SHP77 treated with DMSO at 0.1 percent for 48 hours (cell line): ENCODE results near the gene GAPDHS.

Experiments
- DNase-seq: peaks from one replicate; lab custom pipeline; 2025; lab: John Stamatoyannopoulos, UW

Gene GAPDHS

DNA sequence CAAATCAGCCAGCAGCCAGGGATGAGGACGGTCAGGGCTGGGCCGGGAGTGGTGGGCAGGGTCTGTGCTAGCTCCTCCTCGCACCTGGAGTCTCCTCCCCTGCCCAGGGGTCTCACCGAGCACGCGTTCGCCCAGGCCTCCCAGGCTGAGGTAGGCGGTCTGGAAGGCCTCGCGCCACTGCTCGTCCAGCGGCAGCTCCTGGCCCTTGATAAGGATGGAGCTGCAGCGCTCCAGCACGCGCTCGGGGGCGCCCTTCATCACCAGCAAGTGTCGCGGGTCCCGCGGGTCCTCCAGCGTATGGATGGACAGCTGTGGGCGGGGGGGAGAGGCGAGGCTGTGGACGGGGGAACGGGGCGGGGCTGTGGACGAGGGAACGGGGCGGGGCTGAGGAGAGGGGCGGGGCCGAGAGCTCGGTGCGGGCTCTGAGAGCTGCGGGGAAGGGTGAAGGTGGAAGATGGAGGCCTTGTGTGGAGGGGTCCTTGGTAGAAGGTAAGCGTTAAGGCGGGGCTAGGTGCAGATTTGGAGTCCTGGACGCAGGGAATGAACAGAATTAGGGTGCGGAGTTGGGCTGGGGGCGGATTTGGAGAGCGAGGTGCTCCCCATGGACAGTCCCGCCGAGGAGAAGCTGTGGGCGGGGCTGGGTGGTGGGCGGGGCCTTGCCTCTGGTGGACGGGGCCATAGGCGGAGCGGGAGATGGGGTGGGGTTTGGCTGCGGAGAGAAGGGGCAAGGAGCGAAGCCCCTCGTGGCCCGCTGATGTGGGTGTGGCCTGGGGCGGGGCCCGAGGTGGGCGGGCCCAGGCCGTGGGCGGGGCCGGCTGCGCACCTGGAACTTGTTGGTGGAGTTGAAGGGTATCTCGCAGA lies 24.5 kb downstream of the GAPDHS start:
- peak; percentile 47 for DNase-seq

DNA sequence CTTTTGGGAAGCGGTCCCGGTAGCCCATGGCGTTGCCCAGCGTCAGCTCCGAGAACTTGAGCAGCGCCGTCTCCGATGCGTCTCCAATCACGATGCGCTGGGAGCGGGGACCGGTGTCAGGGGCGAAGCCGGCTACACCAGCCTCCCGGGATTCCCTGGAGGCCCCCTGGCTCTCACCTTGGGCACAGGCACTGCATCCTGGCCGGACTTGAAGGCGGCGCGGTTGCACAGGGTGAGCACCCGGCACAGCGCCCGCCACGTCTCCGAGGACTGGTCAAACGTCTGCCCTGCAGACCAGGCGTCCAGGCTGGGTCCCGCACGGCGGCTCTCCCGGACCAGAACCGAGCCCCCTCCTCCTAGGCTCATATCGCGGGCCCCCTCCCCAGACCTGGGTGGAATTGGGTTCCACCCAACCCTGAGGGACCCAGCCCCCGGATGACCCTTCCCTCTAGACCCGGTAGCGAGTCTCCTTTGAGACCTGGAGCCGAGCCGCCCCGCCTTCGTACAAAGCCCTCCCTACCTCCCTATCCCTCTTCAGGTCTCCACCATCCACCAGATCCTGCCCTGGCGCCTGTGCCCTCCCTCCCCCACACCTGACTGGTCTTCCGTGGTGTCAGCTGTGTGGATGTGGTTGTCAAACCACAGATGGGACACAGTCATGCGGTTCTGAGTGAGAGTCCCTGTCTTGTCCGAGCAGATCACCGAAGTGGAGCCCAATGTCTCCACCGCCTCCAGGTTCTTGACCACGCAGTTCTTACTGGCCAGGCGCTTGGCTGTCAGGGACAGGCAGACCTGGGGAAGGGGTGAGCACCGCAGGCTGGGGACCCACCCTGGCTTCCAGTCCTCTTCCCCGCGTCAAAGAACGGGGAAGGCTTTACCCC lies 25.4 kb downstream of the GAPDHS start:
- no peak for DNase-seq

DNA sequence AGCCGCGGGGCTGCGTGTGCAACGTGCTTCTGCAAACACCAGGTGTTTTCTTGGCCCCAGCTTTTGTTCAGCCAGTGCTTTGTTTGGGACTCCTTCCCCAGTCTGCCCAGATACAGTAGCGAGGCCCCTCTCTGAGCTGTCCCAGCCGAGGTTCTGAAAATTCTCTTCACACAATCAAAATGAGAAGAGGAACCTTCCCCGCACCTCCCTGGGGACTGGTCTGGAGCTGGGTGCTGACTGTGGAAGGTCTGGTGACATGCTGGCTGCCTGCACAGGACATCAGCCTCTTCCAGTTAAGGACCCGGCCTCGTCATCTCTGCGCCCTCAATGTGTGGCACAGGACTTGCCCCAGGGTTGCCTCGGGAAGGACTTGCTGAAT lies 26.0 kb downstream of the GAPDHS start:
- DNase-seq, result no peak

DNA sequence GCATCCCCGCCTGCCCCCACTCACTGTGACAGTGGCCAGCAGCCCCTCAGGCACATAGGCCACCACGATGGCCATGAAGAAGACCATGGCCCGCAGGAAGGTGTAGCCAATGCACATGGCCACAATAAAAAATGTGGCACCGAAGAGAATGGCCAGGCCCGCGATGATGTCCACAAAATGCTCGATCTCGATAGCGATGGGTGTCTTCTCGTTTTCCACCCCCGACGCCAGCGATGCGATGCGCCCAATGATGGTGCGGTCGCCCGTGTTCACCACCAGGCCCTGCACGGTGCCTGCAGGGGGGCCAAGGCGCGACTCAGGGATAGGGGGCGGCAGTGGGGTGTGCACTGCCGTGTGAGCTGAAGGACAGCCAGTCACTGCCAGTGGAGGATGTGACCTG lies 26.5 kb downstream of the GAPDHS start:
- DNase-seq, result no peak

DNA sequence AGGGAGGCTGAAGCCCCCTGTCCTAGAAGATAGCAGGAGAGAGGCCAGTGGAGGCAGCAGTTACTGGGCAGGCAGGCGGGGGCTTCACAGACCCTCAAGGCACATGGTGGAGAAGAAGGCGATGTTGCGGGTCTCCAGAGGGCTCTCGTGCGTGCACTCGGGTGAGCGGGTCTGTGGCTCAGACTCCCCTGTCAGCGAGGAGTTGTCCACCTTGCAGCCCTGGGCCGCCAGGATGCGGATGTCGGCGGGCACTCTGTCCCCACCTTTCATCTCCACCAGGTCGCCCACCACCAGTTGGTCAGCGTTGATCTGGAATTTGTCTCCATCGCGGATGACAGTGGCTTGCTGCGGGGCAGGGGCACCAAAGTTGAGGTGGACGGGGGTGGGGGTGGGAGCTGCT lies 27.0 kb downstream of the GAPDHS start:
- no peak for DNase-seq

DNA sequence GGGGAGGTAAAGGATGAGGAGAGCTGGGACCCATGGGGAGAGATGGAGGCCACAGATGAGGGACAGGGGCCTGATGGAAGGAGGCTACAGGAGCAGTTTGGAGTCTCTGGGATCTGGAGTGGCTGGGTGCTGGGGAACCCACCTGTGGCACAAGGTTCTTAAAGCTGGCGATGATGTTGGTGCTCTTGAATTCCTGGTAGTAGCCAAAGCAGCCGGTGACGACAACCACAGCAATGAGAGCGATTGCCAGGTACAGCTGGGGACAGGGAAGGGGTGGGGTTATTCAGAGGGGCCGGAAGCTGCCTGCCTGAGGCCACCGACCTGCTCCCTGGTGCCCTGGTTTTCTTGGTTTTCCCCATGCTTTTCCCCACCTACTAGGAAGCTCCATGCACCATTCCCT lies 27.4 kb downstream of the GAPDHS start:
- DNase-seq, result no peak

DNA sequence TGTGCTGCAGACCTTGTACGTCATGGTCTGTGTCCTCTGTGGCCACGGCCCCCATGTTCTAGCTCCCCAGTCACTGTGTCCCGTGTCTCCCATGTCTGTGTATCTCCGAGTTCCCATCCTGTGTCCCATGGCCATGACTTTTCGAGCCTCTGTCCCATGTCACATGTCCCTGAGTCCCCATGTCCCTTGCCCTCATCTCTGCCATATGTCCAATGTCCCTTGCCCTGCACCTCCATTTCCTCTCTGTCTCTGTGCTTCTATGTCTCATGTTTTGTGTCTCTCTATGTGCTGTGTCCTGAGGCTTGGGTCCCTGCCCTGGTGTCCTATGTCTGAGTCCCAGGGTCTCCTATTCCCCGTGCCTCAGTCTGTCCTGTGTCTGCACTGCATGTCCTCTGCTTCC lies 28.2 kb downstream of the GAPDHS start:
- DNase-seq, result no peak

DNA sequence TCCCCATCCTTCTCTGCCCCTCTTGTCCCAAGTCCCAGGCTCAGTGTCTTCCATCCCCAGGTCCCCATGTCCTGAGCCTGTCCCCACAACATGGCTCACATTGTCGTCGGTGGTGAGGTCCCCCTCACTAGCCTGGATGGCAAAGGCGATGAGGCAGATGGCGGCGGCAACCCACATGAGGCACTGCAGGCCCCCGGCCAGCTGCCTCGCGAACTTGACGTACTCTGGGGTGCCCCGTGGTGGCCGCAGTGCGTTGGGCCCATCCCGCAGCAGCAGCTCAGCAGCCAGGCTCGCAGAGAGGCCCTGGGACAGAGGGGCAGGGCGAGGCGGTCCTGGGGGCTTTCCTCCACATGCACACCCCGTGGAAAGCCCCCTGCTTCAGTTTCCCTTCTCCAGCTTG lies 29.1 kb downstream of the GAPDHS start:
- DNase-seq, result no peak

DNA sequence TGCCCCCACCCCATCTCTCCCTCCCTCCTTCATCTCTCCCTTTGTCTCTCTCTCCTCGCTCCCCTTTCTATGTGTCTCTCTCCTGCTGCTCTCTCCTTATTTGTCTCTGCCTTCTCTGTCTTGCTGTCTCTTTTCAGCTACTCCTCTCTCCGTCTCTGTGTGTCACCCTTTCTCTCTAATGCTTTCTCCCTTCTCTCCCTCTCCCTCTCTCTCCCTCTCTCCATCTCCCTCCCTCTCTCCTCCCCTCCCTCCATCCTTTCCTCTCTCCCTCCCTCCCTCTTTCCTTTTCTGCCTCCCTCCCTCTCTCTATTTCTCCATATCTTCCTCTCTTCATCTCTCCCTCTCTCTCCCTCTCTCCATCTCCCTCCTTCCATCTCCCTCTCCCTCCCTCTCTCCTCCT lies 29.5 kb downstream of the GAPDHS start:
- no peak for DNase-seq

DNA sequence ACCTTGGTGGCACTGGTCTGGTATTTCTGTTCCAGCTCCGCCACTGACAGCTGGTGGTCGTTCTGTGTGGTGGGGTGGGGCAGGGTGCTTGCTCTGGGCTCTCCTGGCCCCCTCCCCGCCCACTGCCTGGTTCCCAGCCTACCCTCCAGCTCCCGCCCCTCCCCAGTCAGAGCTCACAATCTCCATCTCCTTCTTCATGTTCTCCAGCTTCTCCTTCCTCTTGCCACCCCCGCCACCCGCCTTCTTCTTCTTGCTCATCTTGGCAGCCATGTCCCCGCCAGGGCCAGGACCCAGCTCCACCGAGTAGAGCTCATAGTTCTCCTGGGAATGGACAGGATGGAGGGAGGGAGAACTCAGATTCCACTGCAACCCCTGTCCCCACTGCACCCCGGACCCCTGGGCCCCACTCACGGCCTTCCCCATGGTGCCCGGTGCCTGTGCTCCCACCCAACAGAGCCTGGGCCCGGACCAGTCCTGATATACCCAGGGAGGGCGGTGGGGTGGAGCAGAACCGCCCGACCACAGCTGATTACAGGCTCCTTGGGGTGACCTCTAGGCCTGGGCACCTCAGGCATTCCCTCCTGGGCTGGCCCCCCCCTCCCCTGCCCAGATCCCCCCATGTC lies 30.1 kb downstream of the GAPDHS start, which contains the start of gene ATP4A:
Gene ATP4A, minus strand, starts transcription at position 452 of the 623 bp plus-strand sequence. Its CDS starts 29 bp downstream, at position 423.
- no peak for DNase-seq

DNA sequence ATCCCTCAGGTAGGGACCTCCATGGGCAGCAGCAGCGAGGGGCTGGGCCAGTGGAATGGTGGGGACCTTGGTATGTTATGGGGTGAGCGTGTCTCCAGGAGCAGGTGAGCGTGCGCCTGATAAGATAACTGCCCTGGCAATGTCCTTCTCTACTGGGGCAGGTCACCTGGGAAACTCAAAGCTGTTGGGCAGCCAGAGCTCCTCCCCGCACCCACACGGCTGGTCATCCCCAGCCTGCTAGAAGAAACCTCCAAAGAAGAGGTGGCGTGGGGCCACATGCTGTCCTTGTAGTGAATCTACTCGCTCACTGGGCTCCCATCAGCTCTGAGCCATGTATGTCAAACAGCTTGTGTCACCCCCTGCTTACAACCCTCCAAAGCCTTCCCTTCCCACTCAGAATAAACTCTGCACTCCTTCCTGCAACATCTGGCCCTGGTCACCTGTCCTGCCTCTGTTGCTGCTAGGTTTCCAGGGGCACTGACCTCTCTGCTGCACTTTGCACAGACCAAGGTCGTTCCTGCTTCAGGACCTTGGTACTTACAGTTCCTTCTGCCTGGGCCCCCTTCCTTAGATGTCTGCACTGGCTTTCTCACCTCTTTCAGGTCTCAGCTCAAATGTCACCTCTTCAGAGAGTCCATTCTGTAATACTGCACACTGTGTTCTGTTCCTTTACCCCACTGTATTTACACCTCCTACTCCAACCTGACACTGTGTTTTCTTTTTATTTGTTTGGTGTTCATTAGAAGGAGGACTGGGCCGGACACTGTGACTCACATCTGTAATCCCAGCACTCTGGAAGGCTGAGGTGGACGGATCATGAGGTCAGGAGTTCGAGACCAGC lies 32.0 kb downstream of the GAPDHS start:
- DNase-seq, result no peak

DNA sequence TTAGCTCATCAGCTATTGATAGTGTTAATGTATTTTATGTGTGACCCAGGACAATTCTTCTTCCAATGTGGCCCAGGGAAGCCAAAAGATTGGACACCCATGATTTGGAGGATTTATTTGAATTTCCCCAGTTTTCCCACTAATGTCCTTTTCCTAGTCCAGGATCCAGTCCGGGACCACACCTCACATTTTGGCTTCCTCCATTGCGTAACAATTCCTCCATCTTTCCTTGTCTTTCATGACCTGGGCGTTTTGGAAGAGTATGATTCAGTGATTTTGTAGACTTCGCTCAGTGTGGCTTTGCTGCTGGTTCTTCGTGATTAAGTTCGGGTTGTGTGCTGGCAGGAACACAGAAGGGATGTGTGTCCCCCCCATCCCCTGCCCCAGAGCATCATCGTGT lies 33.5 kb downstream of the GAPDHS start:
- DNase-seq, result no peak

DNA sequence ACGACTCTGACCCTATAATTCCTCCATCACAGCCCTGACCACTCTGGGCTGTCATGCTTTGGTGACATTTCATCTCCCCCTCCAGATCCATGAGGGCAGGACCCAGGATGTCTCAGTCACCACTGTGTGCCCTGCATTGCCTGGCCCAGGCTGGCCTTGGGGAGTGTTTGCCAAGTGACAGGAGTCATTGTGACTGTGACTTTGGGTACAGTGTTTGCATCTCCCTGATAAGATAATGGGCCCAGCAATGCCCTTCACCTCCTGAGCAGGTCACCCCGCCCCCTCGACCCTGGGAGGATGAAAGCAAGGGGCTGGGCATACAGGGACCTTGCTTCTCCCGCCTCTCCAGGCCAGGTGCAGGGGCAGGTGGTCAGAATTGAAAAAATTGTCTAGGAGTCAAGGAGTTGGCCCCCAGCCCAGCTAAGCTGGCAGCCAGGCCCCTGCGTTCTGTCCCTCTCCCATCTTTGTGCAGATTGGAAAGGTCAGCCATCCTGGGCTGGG lies 36.1 kb downstream of the GAPDHS start:
- peak; percentile 29 for DNase-seq

DNA sequence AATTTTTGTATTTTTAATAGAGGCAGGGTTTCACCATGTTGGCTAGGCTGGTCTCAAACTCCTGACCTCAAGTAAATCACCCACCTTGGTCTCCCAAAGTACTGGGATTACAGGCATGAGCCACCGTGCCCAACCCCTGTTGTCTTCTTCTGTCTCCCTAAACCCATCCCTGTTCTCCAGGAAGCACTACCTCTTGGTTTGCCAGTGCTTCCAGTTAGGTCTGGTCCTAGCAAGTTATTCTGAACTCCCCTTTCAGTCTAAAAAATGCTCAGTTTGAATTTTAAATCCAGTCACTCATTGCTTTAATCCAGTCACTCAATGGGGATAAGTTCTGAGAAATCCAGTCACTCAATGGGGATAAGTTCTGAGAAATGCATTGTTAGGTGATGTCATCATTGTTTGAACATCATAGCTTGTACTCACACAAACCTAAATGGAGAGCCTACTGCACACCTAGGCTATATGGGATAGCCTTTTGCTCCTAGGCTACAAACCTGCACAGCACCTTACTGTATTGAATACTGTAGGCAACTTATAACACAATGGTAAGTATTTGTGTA lies 38.2 kb downstream of the GAPDHS start:
- no peak for DNase-seq

DNA sequence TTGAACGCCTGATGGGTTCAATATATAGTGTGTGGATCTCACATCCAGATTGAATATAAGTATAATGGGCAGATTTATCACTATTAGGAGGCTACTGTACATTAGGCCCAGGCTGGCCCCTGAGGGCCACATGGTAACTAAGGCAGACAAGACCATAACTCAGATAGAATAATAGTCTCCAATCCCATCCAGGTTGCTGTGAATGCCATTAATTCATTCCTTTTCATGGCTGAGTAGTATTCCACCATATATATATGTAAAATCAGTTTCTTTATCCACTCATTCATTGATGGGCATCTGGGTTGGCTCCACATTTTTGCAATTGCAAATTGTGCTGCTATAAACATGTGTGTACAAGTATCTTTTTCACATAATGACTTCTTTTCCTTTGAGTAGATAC lies 44.7 kb downstream of the GAPDHS start:
- no peak for DNase-seq

DNA sequence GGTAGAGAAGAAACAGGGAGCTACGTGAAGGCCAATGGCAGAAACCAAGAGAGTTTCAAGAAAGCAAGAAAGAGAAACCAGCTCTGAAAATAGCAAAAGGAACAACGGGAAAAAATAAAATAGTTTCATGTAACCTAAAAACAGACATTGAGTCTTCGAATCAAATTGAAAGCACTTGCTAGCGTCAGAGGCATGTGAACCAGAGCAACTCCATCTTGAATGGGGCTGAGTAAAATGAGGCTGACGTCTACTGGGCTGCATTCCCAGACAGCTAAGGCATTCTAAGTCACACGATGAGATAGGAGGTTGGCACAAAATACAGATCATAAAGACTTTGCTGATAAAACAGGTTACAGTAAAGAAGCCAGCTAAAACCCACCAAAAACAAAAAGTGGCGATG lies 45.5 kb downstream of the GAPDHS start:
- no peak for DNase-seq

DNA sequence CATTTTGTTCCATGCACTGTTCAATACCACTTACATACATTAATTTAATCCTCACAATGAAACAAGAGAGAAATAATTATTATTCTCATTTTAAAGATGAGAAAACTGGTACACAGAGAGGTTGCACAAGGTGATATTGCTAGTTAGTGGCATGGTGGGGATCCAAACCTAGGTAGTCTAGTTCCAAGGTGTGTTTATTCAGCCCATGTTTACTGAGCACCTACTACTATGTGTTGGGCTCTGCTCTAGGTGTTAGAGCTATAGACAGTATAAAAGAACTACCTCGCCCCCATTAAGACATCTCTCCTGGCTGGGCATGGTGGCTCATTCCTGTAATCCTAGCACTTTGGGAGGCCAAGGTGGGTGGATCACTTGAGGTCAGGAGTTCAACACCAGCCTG lies 49.5 kb downstream of the GAPDHS start:
- DNase-seq, result no peak

DNA sequence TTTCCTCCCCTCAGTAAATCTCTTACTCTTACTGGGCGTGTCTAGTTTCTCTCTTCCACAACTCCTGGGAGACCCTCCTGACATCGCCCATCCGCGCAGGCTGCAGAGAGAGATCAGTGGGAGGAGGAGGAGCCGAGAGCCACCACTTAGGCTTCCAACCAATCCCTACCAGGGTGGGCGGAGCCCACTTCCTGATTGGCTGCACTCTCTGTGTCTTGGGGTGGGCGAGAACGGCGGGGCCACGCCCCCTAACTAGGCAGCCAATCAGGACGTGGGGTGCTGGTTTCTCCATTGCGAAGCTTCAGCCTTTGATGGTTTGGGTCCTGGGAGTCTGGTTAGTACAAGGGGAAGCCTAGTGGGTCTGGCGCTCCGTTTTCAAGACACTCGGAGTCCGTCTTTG lies 52.6 kb downstream of the GAPDHS start, which contains the start of gene PMIS2:
Gene PMIS2, plus strand, starts transcription at position 326 of the 400 bp plus-strand sequence. CDS start 87 bp downstream, outside the sequence.
- DNase-seq, result no peak

DNA sequence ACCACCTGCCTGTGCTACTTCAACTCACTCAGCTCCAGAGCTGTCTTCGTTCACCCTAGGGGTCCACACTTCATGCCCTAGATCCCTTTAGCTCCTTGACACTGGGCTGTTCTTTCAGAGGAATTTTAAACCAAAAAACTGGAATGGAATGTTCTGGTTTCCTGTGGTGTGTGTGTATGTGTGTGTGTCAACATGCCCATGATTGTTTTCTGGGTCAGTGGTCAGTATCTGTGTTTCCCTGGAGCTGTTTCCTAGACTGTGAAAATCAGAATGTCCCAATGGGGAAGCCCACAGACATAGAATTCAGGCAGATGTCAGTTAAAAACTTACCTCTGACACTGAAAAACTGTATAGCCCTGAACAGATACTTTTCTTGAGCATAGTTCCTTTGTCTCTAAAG lies 54.1 kb downstream of the GAPDHS start:
- DNase-seq, result no peak

DNA sequence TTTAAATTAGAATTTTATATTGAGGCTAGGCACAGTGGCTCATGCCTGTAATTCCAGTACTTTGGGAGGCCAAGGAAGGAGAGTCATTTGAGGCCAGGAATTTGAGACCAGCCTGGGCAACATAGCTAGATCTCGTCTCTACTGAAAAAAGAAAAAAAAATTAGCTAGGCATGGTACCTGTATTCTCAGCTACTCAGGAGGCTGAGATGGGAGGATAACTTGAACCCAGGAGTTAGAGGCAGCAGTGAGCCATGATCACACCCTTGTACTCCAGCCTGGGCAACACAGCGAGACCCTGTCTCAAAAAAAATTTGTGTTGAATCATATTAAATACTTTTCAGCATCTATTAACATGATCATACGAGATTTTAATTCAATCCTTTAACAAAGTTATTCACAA lies 57.6 kb downstream of the GAPDHS start:
- DNase-seq, result no peak

DNA sequence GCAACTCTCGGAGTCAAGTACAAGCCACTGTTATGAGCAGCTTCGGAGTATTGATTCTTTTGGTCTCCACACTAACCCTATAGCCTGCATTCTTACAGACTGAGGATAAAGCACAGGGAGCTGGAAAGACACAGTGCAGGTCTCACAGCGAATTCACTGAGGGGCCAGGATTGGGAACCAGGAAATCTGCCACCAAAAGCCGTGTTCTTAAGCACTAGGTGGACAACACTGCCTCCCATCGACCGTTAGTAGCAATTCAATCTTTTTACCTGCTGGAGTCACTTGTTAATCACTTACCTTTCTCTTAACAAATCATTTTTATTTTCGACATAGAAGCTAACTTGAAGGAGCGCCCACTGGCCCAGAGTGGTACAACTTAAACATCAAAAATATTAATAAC lies 59.0 kb downstream of the GAPDHS start:
- DNase-seq, result peak; percentile 36
